GM21737 (cell line): Measurements from ENCODE around the gene LRRC4C.

Experiments used
- ATAC-seq: cut with Tn5 transposase; IDR thresholded peaks from one replicate; pipeline ENCODE4 v1.9.1; 2021; ENCODE audit warnings: mild to moderate bottlenecking, moderate library complexity; ENCODE audit not compliant: unreplicated experiment

LRRC4C gene

DNA sequence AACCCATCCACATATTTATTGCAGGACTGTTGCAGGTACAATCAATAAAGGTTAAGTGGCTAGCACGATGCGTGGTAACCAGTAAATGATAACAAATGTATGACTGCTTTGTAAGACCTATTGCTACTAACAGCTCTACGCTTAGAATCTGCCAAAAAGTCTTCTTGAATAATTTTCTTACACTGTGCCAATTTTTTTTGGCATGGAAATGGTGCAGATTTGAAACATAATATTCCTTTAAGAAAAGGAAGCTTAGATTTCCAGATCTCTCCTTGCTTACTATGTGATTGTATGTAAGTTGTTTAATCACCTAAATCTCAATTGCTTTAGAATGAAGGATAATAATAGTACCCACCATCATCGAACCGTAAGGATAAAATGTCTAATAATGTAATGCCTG is 192.0 kb downstream of the LRRC4C start:
- no peak for ATAC-seq

DNA sequence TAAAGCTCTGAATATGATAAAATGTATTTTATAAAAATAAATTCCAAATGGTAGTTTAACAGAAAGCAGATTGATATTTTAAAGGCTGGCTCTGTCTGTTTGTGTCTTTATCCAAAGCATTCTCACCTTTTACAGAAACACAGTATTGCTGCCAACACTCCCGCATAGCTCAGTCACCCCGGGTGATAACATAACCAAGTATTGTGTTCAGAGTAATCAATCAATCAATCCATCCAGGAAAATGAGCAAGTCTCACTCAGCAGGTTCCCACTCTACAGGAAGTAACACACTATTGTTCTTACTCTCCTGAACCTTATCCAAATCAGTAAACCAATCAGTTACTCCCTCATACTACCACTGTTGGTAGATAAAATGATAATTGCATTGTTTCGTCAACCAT is 203.4 kb downstream of the LRRC4C start:
- ATAC-seq: no peak

DNA sequence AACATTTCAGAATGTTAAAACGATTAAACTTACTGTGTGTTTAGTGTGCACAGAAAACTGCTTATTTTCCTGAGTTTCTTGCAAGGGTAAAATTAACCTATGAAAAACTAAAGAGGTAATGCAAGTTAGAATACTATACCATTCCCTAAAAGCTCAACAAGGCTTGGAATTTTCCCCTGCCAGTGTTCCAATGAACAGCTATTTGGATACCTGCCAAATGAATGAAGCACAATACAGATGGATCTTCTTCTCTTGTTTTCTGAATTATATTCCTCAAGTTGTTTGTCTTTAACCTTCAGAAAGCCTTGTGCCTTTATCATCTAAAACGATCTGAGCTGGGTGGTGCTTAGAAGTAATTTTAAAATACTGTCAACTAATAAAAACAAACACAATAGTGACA is 204.5 kb downstream of the LRRC4C start:
- ATAC-seq: no peak

DNA sequence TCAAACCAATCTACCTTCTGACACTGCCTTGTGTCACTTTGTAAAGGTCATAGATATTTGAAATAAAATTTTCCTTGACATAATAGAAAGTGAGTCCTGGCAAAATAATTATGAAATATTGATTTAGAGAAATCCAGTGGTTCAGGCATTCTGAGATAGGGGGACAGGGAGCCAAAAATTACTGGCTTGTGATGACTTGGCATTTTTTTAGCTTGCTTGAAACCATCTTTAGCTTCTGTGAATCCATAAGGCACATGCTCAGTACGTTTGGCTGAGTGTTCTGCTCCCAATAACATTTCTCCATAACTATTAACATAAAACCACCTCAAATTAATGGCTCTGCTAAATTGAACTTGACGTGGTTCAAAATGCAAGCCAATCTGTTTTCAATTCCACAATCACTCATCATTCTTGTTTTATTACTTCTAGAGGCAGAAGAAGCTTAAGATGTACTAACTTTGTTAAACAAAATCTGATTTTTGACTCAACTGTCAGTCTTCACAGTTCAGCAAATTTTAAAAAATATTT is 209.0 kb downstream of the LRRC4C start:
- ATAC-seq: no peak

DNA sequence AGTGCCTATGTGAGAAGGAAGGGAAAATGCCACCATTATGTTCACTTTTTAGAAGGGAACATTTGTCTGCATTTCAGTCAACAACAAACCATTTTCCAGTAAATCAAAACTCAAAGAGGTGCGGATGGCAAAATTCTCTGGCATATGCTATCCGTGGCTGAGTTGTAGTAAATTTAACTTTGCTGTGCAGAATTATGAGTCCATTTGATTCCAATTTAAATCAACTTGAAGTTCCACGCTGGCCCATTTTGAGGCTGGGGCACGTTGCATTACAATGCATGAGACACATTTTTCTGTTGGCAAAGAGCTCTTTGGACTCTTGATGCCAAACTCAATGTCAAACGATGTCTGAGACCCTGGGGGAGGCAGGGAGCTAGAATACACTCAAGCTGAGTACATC is 211.8 kb downstream of the LRRC4C start:
- no peak for ATAC-seq

DNA sequence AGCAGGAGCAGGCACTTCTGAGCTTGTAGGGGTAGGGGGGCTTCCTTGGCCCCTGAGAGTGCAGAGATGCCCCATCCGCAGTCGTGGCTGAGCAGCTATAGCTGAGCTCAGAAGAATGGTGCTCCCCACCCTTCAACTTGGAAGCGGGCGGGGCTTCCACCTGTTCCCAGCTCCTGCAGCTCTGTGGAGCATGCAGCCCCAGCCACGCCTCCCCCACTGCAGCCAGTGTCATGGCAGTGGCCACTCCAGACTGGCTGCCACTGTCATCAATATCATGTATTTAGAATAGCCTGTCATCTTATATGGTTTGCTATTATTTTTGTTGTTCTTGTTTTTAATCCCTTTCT is 213.1 kb downstream of the LRRC4C start:
- ATAC-seq: no peak

DNA sequence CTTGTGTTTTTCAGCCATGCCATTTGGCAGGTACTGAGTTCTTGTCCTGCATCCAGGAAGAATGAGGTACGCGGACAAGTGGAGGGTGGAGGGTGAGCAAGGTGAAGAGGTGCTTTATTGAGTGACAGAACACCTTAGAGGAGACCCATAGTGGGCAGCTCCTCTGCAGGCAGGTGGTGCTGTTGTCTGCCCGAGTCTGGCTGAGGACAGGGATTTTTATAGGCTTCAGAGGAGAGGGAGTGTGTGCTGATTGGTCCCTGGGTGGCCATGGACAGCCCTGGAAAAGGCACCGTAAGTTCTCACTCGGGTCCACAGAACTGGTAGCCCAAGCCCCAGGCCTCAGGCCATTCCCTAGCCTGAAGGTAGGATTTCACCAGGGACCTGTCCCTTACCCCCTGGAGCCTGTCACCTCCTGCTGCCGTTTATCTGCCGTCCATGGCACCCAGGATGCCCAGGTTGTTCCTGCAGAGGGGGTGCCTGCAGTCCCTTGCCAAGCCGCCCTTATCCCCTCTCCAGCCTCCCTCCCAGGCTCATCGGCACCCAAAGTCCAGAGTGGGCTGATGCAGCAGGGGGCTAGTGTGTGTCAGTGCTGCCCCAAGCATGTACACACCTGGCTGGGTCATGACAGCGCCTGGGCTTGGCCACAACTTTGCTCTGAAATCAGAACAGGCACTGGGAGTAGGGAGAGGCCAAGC is 213.6 kb downstream of the LRRC4C start:
- ATAC-seq: no peak

DNA sequence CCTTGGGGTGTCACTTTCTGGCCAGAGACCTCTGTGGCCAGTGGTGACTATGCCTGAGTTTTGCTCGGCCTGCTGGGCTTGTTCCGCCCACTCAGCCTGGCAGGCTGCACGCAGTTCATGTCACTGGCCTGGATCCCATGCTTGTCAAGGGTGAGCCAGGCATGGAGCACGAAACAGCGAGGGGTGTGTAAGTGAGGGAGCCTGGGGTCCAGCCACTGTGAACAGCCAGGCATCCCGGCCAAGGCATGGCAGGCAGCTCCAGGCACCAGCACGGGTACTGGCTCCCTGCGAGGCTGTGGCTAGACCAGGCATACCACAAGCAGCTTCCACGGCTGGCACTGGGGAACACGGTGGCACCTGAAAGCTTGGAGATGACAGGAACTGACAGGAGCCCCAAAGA is 214.3 kb downstream of the LRRC4C start:
- no peak for ATAC-seq

DNA sequence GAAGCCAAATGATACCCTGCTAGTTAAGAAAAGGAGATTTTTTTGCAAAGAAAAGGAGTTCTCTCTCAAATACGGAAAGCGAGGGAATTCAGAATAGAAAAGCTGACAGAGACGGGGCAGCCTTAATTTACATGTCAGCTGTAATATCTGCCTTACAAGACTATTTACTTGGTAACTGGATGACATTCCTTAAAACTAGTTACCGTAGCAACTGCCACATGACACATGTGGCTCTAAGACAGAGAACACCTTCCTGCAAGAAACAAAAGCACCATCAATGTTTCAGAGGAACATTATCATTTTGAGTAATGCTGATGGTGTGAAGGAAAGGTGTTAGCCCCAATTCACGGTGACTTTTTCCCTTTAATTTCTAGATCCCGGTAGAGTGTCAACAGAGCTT is 222.1 kb downstream of the LRRC4C start:
- ATAC-seq: no peak

DNA sequence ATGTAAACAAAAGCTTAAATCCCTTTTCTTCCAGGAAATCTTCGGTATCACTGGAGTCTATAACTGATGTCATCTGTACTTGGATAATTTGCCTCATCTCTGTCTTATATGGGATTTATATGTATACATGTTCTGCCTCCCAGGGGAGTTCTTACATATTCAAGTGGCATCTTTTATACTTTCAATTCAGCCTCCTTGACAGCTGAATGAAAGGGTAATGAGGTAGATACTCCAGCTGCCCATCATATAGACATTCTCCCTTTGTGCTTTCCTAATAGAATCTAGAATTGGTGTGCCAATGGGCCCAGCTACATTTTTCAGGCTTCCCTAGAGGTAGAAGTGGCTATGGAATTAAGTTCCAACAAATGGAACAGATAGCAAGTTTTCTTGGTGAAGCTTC is 223.8 kb downstream of the LRRC4C start:
- ATAC-seq: no peak

DNA sequence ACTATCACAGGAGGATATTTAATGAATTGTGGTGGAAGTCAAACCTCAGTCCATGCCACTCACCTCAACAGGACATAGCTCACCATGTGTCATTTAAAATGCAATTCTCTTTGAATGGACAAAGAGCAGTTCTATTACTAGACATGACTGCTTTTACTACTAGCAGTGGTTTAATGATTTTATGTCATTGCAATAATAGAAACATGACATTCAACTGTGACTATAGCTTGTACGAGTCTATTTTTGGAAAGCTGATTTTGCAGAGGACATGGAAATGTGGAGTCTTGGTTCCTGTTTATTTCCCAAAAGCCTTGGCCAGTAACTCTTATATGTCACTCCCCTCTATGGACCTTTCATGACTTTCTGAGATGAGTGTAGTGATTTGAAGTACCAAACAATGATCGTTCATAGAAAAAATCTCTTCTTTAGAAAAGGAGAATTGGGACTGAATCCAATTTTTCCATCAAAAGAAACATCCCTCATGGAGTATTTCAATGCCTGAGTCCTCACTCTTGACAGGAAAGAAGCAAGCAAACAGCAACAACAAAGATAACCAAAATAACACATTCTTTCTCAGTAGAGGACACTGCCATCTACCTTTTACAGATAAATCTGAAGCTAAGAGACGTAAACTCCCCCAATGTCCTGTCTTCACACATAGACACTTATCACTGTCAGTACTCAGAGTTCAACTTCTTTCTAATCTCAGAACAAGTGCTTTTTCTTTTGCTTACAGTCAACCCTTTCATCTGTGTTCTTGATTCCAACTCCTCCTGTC is 233.4 kb downstream of the LRRC4C start:
- no peak for ATAC-seq

DNA sequence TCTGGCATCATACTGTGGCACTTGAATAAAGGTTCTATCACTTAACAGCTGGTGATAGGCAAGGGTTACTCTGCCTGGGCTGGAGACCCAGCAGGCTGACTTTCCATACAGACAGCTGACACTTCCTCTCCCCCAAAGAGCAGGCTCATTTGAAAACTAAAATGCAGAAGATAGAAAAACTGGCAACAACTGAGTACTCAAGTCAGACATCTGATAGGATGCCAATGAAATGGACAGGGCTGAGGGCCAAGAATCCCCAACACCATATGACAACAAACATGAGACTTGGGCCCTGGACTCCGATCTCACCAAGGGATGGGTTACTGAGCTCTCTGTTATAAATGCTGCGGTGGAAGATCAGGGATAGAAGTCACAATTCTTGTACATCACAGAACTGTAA is 237.2 kb downstream of the LRRC4C start:
- ATAC-seq: no peak

DNA sequence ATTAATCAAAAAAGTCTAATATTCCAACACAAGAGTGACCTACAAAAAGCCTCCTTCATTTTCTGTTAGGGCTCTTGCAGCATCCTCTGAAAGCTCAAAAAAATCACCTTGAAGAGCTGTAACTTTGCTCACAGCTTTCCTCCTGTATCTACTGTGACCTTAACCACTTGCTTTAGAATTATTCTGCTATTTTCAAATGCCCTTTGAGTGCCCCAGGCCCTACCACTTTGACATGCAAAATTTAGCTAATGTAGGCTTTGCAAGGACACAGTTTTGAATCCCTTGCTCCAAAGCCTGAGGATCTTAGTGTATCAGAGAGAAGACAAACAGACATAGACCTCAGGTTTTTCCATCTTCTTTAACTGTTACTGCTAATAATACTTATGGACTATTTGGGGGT is 253.1 kb downstream of the LRRC4C start:
- ATAC-seq: no peak

DNA sequence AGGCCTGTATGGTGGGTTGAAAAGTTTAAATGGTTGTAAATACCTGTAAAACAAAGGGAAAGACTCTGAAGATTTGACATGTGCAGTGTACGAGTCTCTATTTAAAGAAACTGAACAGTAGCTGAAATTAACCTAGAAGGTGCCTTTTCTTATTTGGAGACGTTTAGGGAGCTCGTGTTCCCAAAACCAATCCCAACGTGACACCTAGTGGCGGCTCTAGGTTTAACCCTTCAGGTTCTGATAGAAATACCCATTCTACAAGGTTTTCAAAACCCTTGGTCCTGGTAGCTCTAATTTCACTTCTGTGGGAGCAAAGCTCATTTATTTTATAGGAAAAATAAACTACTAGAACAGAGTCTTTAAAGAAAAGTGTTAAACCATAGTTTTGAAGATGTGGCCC is 258.3 kb downstream of the LRRC4C start:
- ATAC-seq: no peak

DNA sequence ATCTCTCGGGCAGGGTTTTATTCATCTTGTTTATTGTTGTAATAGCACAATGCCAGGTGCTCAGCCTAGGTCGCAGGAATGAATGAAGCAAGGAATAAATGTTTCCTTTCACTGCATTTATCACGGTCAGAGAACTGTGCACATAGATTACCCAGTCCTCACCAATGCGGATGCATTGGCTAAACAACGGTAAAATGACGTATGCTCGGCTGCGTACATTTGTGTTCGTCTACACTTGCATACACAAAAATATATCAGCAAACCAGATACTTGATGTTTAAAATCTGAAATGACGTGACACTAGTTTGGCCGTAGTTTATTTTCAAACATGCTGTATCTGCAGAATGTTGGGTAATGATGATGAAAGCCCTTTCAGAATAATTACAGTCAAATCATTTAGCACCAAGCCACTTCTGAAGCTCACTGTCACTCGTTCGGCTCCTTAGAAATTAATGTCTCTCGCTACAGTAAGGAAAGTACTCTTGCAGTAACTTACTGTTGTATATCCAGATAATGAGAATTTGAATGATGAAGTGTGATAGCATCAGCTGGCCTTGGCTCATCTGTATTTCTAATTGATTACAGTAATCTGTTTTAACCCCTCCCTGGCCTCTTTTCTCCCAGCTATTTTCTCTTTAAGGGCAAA is 268.9 kb downstream of the LRRC4C start:
- no peak for ATAC-seq

DNA sequence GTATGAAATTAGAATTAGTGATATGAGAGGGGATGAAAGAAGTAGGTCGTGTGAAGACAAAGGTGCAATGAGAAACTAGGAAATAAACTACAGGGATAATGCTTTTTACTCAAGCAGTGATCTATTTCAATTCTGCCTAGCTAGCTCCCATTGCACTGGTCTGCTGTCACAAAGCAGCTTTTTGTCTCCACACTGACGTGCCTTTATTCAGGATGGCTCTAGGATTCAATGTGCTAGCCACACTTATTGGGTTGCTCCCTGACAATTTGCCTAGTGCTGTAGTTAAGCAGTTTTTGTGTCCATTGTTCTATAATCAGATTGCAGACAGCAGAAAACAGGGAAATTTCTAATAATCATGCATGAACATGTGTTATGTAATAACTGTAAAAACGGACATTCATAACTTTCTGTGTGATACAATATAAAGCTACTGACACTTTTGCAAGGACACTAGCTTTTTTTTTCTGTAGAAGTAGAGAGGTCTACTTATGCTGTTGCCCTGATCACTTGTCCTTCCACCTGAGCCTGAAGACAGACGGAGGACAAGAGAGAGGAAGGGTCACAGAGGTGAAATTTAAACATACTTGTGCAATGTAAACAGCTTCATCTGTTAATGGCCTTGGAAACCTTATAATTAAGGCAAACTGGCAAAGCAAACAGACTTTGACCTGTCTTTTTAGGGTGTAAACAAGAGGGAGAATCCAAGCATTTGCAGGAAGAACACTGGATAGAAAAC is 269.6 kb downstream of the LRRC4C start:
- no peak for ATAC-seq

DNA sequence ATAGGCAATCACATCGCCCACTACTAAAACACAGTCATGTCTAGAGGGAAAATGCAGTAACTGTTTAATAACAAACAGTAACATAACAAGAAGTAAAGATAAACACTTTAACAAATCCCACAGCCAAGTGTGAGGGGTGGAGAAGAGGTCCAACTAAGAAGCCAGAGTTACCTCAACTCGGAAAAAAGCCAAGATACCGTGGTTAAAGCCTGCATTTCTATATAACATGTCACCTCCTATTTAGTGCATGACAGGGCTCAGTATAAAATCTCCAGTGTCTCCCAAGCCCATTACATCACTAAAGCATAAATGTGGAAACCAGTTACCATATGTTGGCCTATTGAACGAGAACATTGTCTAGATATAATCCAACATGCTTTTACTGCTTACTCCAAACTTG is 281.7 kb downstream of the LRRC4C start:
- no peak for ATAC-seq

DNA sequence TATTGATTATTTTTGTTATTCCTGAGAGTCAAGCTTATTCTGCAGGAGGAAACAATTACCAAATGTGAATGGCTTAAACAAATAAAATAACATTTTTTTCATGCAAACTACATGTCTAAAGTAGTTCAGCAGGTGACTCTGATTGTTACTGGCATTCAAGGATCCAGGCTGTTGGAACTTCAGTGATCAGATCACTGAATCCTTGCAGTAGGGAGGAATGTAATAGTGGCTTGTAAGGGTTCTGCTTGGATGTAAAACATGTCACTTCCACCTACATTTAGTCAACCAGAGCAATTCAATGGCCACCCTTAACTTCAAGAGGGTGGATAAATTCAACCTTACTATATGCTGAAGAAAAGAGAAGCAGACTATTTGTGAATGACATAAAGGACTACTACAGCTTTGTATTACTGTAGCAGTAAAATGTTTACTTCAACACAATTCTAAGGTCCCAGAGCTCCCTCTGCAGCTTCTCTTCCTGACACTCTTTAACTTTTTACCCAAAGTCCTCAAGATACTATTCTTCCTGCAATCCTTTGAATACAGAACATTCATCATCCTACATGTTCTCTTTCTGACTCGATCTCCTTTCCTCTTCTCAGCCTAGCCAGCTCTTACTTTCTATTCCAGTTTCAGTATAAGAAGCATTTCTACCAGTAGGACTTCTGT is 284.0 kb downstream of the LRRC4C start:
- no peak for ATAC-seq

DNA sequence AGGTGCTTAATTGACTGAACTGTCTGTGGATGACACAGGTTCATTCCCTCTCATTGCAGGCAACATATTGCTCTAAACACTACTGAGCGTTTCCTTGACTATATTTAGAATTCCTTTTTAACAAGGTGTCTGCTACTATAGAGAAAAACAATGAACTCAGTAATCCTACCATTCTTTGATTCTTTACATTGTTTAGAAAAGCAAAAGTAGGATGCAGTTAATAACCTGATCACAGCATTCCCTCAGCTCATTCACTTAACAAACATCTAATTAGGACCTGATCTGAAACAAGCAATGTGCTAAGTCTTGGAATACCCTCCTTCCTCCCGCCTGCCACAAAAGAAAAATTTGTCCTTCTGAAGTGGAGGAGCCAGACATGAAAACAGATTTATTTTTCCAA is 313.1 kb downstream of the LRRC4C start:
- ATAC-seq: no peak

DNA sequence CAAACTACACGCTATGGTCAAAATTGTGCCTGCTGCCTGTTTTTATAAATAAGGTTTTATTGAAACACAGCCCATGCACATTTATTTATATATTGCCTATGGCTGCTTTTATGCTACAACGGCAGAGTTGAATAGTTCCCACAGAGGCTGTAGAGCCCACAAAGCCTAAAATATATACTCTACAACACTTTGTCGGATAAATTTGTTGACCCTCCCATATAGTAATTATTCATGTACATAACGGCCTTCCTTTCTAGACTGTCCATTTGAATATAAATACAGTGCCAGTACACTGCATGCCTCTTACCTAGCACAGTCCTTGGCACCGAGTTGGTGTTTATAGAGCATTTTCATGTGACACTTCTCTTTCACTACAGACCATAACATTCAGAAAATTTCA is 314.0 kb downstream of the LRRC4C start:
- no peak for ATAC-seq

DNA sequence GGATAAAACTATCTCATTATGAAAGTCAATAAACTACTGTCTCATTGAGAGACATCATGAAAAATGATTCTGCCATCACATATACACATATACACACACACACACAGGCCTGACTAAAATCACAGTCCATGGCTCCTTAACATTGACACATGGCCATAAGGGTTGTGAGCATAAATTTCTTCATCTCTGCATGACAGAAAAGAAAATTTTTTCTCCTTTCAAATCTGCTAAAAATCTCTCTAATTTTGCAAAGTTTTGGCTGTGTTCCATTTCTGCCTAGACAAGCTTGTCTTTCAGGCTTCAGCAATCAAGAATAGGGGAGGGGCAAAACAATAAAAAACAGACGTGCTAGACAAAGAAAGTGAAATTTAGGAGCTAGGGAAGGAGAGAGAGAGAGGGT is 324.5 kb downstream of the LRRC4C start:
- ATAC-seq: no peak
